Heart left ventricle (tissue), 13 donors: ENCODE data around the gene HECTD2.

Experiments
- CTCF ChIP-seq, 12 donors: fragments of 200-600 bp; sonication (generic) in 4 of 12; IDR thresholded peaks; one replicate each; pipeline versions ENCODE4 v1.5.0 to v1.8.0; 2018 to 2022; ENCODE audit warnings: antibody characterized with exemption in 12 of 12, mild to moderate bottlenecking in 5 of 12
- POLR2A ChIP-seq, 2 donors: fragments of 450-650 bp; IDR thresholded peaks; one replicate each; pipeline ENCODE4 v1.6.1; 2017; ENCODE audit warnings: antibody characterized with exemption in 2 of 2, mild to moderate bottlenecking in 2 of 2, moderate library complexity in 2 of 2
- donor health status: ischemic (EF 13 %, LVEDD 7.1; RV severe dilation, severe dysfunction).
- donor health status: DM: no; HTN: yes; CAD: no.
- donor health status: DM: no; HTN: no; CAD: no.
- donor health status: ischemic (EF 25% LVEDD 6.9; RV normal size, moderate dysfunction).
- donor health status: ischemic (EF 25% LVEDD 5.7; RV mildly dilated, moderate dysfunction).
- donor health status: ischemic (EF 35%, LVEDD 5.7; RV mildly dilated, moderate dysfunction).
- donor health status: nonischemic (EF 11% LVEDD 7.7; RV severe dilation, severe dysfunction).
- donor health status: DM: yes; HTN: yes; CAD: no.
- donor health status: PGD.
- donor health status: ischemic (EF 29% LVEDD 5.4; RV normal size, mild dysfunction).
- donor health status: nonischemic (EF 23%, LVEDD 6.1; RV moderate dilation, normal function).

- TF ChIP-seq CTCF (IDR thresholded peaks at IDR 0.05) (no peak), POLR2A (IDR thresholded peaks at IDR 0.05) (no peak)
Measured at GRCh38 chr10:91562839-91563581, 152.9 kb downstream of the HECTD2 start.
